ENCODE measurements around the gene CEP350.
"Not testable (repeated sequence)": the region's sequence is repeated elsewhere in the genome, so short reads cannot be mapped to it uniquely, and the experiment has no call there.

CEP350 gene

GRCh38 chr1:180119837-180120236, 165.2 kb downstream of the CEP350 start:
- no peak for ATAC-seq (replicated peaks)
- peaks cover 3 to 4% of the 10 kb centered on the region in 2 donors for H3K4me1 Mint-ChIP-seq
- peaks cover 10 to 11% of the 10 kb centered on the region in 2 donors for H3K36me3 Mint-ChIP-seq
- H3K27ac Mint-ChIP-seq = no peak overlapping the region
- H3K4me3 Mint-ChIP-seq = no peak overlapping the region
- peaks cover 0 to 4% of the 10 kb centered on the region in 2 donors for H3K27me3 Mint-ChIP-seq
- no peaks in the 10 kb centered on the region for H3K9me3 Mint-ChIP-seq
- no peak for DNase-seq

- Mint-ChIP-seq H3K4me1 (no peaks in the 10 kb centered on the region), H3K27me3 (peaks cover 0 to 8% of the 10 kb centered on the region in 2 donors), H3K9me3 (no peaks in the 10 kb centered on the region), H3K4me3 (no peak overlapping the region), H3K36me3 (no peaks in the 10 kb centered on the region), H3K27ac (no peak overlapping the region)
- ATAC-seq (replicated peaks) (no peak), DNase-seq (no peak)
These were observed 168.9 kb downstream of the CEP350 start for GRCh38 chr1:180123463-180123936.

GRCh38 chr1:180130651-180131050, 176.0 kb downstream of the CEP350 start:
- Mint-ChIP-seq H3K4me1 (no peaks in the 10 kb centered on the region), H3K27ac (no peak overlapping the region), H3K27me3 (peaks cover 28 to 31% of the 10 kb centered on the region in 2 donors), H3K9me3 (no peaks in the 10 kb centered on the region), H3K36me3 (no peaks in the 10 kb centered on the region), H3K4me3 (no peak overlapping the region)
- no peak for DNase-seq
- no peak for ATAC-seq (replicated peaks)

GRCh38 chr1:180131510-180131909, 176.9 kb downstream of the CEP350 start:
- Mint-ChIP-seq H3K36me3 (no peaks in the 10 kb centered on the region), H3K4me3 (no peak overlapping the region), H3K27me3 (peaks cover 34 to 38% of the 10 kb centered on the region in 2 donors), H3K9me3 (peaks cover 0 to 5% of the 10 kb centered on the region in 2 donors), H3K4me1 (no peaks in the 10 kb centered on the region), H3K27ac (no peak overlapping the region)
- ATAC-seq (replicated peaks) (peak; percentile 62 to 68), DNase-seq (no peak)

- H3K4me3 Mint-ChIP-seq = no peak overlapping the region
- no peak overlapping the region for H3K27ac Mint-ChIP-seq
- H3K4me1 Mint-ChIP-seq = no peaks in the 10 kb centered on the region
- no peaks in the 10 kb centered on the region for H3K36me3 Mint-ChIP-seq
- DNase-seq (no peak), ATAC-seq (replicated peaks) (no peak)
- H3K9me3 Mint-ChIP-seq = peaks cover 4 to 8% of the 10 kb centered on the region in 2 donors
- H3K27me3 Mint-ChIP-seq = peaks cover 41 to 45% of the 10 kb centered on the region in 2 donors
These were observed 178.6 kb downstream of the CEP350 start for GRCh38 chr1:180133193-180133592.

GRCh38 chr1:180133688-180134087, 179.1 kb downstream of the CEP350 start:
- peaks cover 41 to 45% of the 10 kb centered on the region in 2 donors for H3K27me3 Mint-ChIP-seq
- not testable (repeated sequence) for DNase-seq; H3K36me3 Mint-ChIP-seq; H3K4me3 Mint-ChIP-seq; H3K4me1 Mint-ChIP-seq; ATAC-seq (replicated peaks); H3K27ac Mint-ChIP-seq; H3K9me3 Mint-ChIP-seq

- ATAC-seq (replicated peaks) = no peak
These were observed 180.9 kb downstream of the CEP350 start for GRCh38 chr1:180135535-180135934.

GRCh38 chr1:180136331-180136967, 181.8 kb downstream of the CEP350 start:
- Mint-ChIP-seq H3K27ac (no peak overlapping the region), H3K4me3 (no peak overlapping the region), H3K4me1 (no peaks in the 10 kb centered on the region), H3K36me3 (no peaks in the 10 kb centered on the region), H3K9me3 (peaks cover 4 to 8% of the 10 kb centered on the region in 2 donors), H3K27me3 (peaks cover 29 to 32% of the 10 kb centered on the region in 2 donors)
- DNase-seq (no peak), ATAC-seq (replicated peaks) (no peak)

More at GRCh38 chr1:180135535-180135934, 180.9 kb downstream of the CEP350 start:
- no peak overlapping the region for H3K27ac Mint-ChIP-seq
- no peak for DNase-seq
- H3K27me3 Mint-ChIP-seq = peaks cover 35 to 36% of the 10 kb centered on the region in 2 donors
- no peak overlapping the region for H3K4me3 Mint-ChIP-seq
- H3K9me3 Mint-ChIP-seq = peaks cover 4 to 8% of the 10 kb centered on the region in 2 donors
- no peaks in the 10 kb centered on the region for H3K36me3 Mint-ChIP-seq
- H3K4me1 Mint-ChIP-seq = no peaks in the 10 kb centered on the region

GRCh38 chr1:180136968-180137356, 182.4 kb downstream of the CEP350 start:
- DNase-seq = no peak
- H3K4me1 Mint-ChIP-seq = no peaks in the 10 kb centered on the region

GRCh38 chr1:180137776-180138175, 183.2 kb downstream of the CEP350 start:
- Mint-ChIP-seq H3K4me1 (no peaks in the 10 kb centered on the region), H3K27me3 (peaks cover 21 to 23% of the 10 kb centered on the region in 2 donors), H3K4me3 (no peak overlapping the region), H3K27ac (no peak overlapping the region), H3K36me3 (no peaks in the 10 kb centered on the region), H3K9me3 (peaks cover 4 to 8% of the 10 kb centered on the region in 2 donors)
- DNase-seq = no peak
- no peak for ATAC-seq (replicated peaks)

More at GRCh38 chr1:180136968-180137356, 182.4 kb downstream of the CEP350 start:
- Mint-ChIP-seq H3K9me3 (peaks cover 4 to 8% of the 10 kb centered on the region in 2 donors), H3K27me3 (peaks cover 27 to 29% of the 10 kb centered on the region in 2 donors), H3K4me3 (no peak overlapping the region), H3K36me3 (no peaks in the 10 kb centered on the region), H3K27ac (no peak overlapping the region)
- ATAC-seq (replicated peaks) = no peak

- DNase-seq (no peak), ATAC-seq (replicated peaks) (no peak)
- H3K36me3 Mint-ChIP-seq = no peaks in the 10 kb centered on the region
- H3K27ac Mint-ChIP-seq = no peak overlapping the region
- H3K9me3 Mint-ChIP-seq = peaks cover 4% of the 10 kb centered on the region in 2 donors
- H3K4me3 Mint-ChIP-seq = no peak overlapping the region
- H3K27me3 Mint-ChIP-seq = peaks cover 10 to 13% of the 10 kb centered on the region in 2 donors
- H3K4me1 Mint-ChIP-seq = peaks cover 0 to 4% of the 10 kb centered on the region in 2 donors
These were observed 186.8 kb downstream of the CEP350 start for GRCh38 chr1:180141381-180141934.

GRCh38 chr1:180143359-180143758, 188.7 kb downstream of the CEP350 start:
- H3K27ac Mint-ChIP-seq = no peak overlapping the region
- DNase-seq = no peak
- peaks cover 3 to 6% of the 10 kb centered on the region in 2 donors for H3K27me3 Mint-ChIP-seq
- H3K4me3 Mint-ChIP-seq = no peak overlapping the region
- peaks cover 0 to 4% of the 10 kb centered on the region in 2 donors for H3K4me1 Mint-ChIP-seq
- H3K36me3 Mint-ChIP-seq = no peaks in the 10 kb centered on the region
- no peak for ATAC-seq (replicated peaks)
- no peaks in the 10 kb centered on the region for H3K9me3 Mint-ChIP-seq

- DNase-seq (no peak), ATAC-seq (replicated peaks) (peak in 1 of 2 donors; percentile 46)
- Mint-ChIP-seq H3K4me3 (no peak overlapping the region), H3K27me3 (peaks cover 3 to 6% of the 10 kb centered on the region in 2 donors), H3K9me3 (no peaks in the 10 kb centered on the region), H3K36me3 (no peaks in the 10 kb centered on the region), H3K4me1 (peaks cover 0 to 4% of the 10 kb centered on the region in 2 donors), H3K27ac (no peak overlapping the region)
These were observed 190.2 kb downstream of the CEP350 start for GRCh38 chr1:180144659-180145357.

GRCh38 chr1:180145446-180145845, 190.8 kb downstream of the CEP350 start:
- Mint-ChIP-seq H3K9me3 (no peaks in the 10 kb centered on the region), H3K36me3 (no peaks in the 10 kb centered on the region), H3K27ac (no peak overlapping the region), H3K4me3 (no peak overlapping the region), H3K4me1 (peaks cover 0 to 4% of the 10 kb centered on the region in 2 donors), H3K27me3 (peaks cover 3 to 6% of the 10 kb centered on the region in 2 donors)
- DNase-seq = no peak
- no peak for ATAC-seq (replicated peaks)

Measured in stimulated activated naive B cell treated with anti-CD40 and anti-IgM and Interleukin-4, amounts not matched to agents 10 μg/mL and 1 μg/mL and 100 μg/mL, for 72 hours (primary cell).